HCT116 (cell line): ENCODE data around the gene ATRN.

Experiments used
- EZH2phosphoT487 ChIP-seq: fragments of 200-600 bp; IDR thresholded peaks from 2 replicates; pipeline ENCODE4 v1.6.1; 2018; ENCODE audit warnings: antibody characterized with exemption, borderline replicate concordance
- SIN3A ChIP-seq: IDR thresholded peaks from 2 replicates; pipeline ENCODE4 v1.6.1; 2012; ENCODE audit warnings: low read depth
- TF ChIP-seq, protein P1 (sequence below), 3 experiments: fragments of 200-600 bp in 1 of 3; sonication (generic) in 1 of 3; IDR thresholded peaks in 2 of 3; conservative IDR thresholded peaks in 1 of 3; 2 replicates each; pipeline ENCODE4 v1.5.1; 2012 to 2017; ENCODE audit warnings: low read depth in 2 of 3, low read length in 2 of 3, antibody characterized with exemption in 1 of 3, borderline replicate concordance in 1 of 3, control low read depth in 1 of 3, mild to moderate bottlenecking in 1 of 3, mixed read lengths in 1 of 3, mixed run types in 1 of 3, moderate library complexity in 1 of 3; ENCODE audit not compliant: insufficient read depth in 1 of 3

GRCh38 chr20:3586093-3586492, 115.3 kb downstream of the ATRN start:
- TF ChIP-seq EZH2phosphoT487 (no peak), SIN3A (no peak)
- TF ChIP-seq, protein P1, sequence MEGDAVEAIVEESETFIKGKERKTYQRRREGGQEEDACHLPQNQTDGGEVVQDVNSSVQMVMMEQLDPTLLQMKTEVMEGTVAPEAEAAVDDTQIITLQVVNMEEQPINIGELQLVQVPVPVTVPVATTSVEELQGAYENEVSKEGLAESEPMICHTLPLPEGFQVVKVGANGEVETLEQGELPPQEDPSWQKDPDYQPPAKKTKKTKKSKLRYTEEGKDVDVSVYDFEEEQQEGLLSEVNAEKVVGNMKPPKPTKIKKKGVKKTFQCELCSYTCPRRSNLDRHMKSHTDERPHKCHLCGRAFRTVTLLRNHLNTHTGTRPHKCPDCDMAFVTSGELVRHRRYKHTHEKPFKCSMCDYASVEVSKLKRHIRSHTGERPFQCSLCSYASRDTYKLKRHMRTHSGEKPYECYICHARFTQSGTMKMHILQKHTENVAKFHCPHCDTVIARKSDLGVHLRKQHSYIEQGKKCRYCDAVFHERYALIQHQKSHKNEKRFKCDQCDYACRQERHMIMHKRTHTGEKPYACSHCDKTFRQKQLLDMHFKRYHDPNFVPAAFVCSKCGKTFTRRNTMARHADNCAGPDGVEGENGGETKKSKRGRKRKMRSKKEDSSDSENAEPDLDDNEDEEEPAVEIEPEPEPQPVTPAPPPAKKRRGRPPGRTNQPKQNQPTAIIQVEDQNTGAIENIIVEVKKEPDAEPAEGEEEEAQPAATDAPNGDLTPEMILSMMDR (IDR thresholded peaks at IDR 0.05 in 2 of 3, conservative IDR thresholded peaks at IDR 0.05 in 1 of 3; ENCODE audit: borderline replicate concordance in 1 of 3, insufficient read depth in 1 of 3, low read depth in 2 of 3, low read length in 2 of 3): no peak
